GM23338 (cell line): ENCODE data around the gene HBB. TPM values are rescaled to one million over a fixed set of nuclear protein-coding genes. Genes with fewer than 3 reads are reported as not detected.

Experiments
- ATAC-seq: fragments of 200-7000 bp; cut with Tn5 transposase; 3 replicates; pipeline ENCODE4 v1.9.1; 2020
- DNase-seq: peaks from one replicate; pipeline ENCODE4 v3.0.0-alpha.2; 2015; ENCODE audit warnings: low spot score
- H2AFZ ChIP-seq: fragments of 200-600 bp; sonication (generic); 2 replicates; pipeline ENCODE4 v1.8.0; 2016; ENCODE audit warnings: antibody characterized with exemption, mild to moderate bottlenecking, moderate library complexity
- H3F3A ChIP-seq: fragments of 200-600 bp; sonication (generic); replicated peaks from 2 replicates; pipeline ENCODE4 v1.8.0; 2017; ENCODE audit warnings: antibody characterized with exemption, mixed run types, low read depth
- H3K27ac ChIP-seq: fragments of 200-600 bp; sonication (generic); 2 replicates; pipeline ENCODE4 v1.6.1; 2016; ENCODE audit warnings: low read depth
- H3K27me3 ChIP-seq: fragments of 200-600 bp; sonication (generic); 2 replicates; pipeline ENCODE4 v1.8.0; 2016; ENCODE audit warnings: mild to moderate bottlenecking, mixed run types, moderate library complexity; ENCODE audit not compliant: insufficient read depth
- H3K36me3 ChIP-seq: fragments of 200-600 bp; sonication (generic); 2 replicates; pipeline ENCODE4 v1.8.0; 2016; ENCODE audit warnings: mild to moderate bottlenecking; ENCODE audit not compliant: insufficient read depth
- H3K4me1 ChIP-seq: fragments of 200-600 bp; sonication (generic); 2 replicates; pipeline ENCODE4 v1.8.0; 2016; ENCODE audit warnings: mild to moderate bottlenecking, moderate library complexity; ENCODE audit not compliant: insufficient read depth
- H3K4me2 ChIP-seq: fragments of 200-600 bp; sonication (generic); 2 replicates; pipeline ENCODE4 v1.7.1; 2017; ENCODE audit warnings: mixed run types
- H3K4me3 ChIP-seq: fragments of 200-600 bp; sonication (generic); 2 replicates; pipeline ENCODE4 v1.6.1; 2016; ENCODE audit warnings: mixed run types
- H3K79me2 ChIP-seq: fragments of 200-600 bp; sonication (generic); replicated peaks from 2 replicates; pipeline ENCODE4 v1.8.0; 2017; ENCODE audit warnings: mild to moderate bottlenecking; ENCODE audit not compliant: insufficient read depth
- H3K9me2 ChIP-seq: fragments of 200-600 bp; sonication (generic); 2 replicates; pipeline ENCODE4 v1.8.0; 2017; ENCODE audit not compliant: insufficient read depth
- H4K20me1 ChIP-seq: fragments of 200-600 bp; sonication (generic); replicated peaks from 2 replicates; pipeline ENCODE4 v1.8.0; 2017; ENCODE audit warnings: mild to moderate bottlenecking; ENCODE audit not compliant: insufficient read depth
- H3K27ac Mint-ChIP-seq: 2 replicates; pipeline ENCODE4 v1.8.0; 2020; ENCODE audit warnings: inconsistent platforms, mild to moderate bottlenecking, moderate library complexity, mixed read lengths
- H3K27me3 Mint-ChIP-seq: 3 replicates; pipeline ENCODE4 v1.8.0; 2022; ENCODE audit warnings: low read depth, mild to moderate bottlenecking, moderate library complexity, mixed read lengths, inconsistent platforms; ENCODE audit not compliant: insufficient read depth, poor library complexity
- H3K36me3 Mint-ChIP-seq: 3 replicates; pipeline ENCODE4 v1.8.0; 2021; ENCODE audit warnings: low read depth, mild to moderate bottlenecking, inconsistent platforms, moderate library complexity, mixed read lengths
- H3K4me1 Mint-ChIP-seq: 3 replicates; pipeline ENCODE4 v1.8.0; 2020; ENCODE audit warnings: mild to moderate bottlenecking, inconsistent platforms, mixed read lengths
- H3K4me3 Mint-ChIP-seq: 3 replicates; pipeline ENCODE4 v1.8.0; 2021; ENCODE audit warnings: moderate library complexity, mild to moderate bottlenecking, inconsistent platforms, mixed read lengths
- H3K9me3 Mint-ChIP-seq: 3 replicates; pipeline ENCODE4 v1.8.0; 2020; ENCODE audit warnings: moderate library complexity, mild to moderate bottlenecking, inconsistent platforms, mixed read lengths
- CREB1 ChIP-seq: fragments of 250-450 bp; sonication (Bioruptor Pico); IDR thresholded peaks from 2 replicates; pipeline ENCODE4 v1.5.0; 2020; ENCODE audit warnings: low read depth, mild to moderate bottlenecking, moderate library complexity
- EZH2 ChIP-seq: fragments of 200-600 bp; sonication (generic); IDR thresholded peaks from one replicate; pipeline ENCODE4 v1.8.0; 2017; ENCODE audit warnings: antibody characterized with exemption, mild to moderate bottlenecking, low read depth; ENCODE audit not compliant: unreplicated experiment
- EZH2phosphoT487 ChIP-seq: fragments of 200-600 bp; sonication (generic); IDR thresholded peaks from one replicate; pipeline ENCODE4 v1.8.1; 2018; ENCODE audit warnings: antibody characterized with exemption; ENCODE audit not compliant: unreplicated experiment
- JUNB ChIP-seq: IDR thresholded peaks from one replicate; pipeline ENCODE4 v1.6.1; 2016; ENCODE audit warnings: antibody characterized with exemption; ENCODE audit not compliant: unreplicated experiment
- NANOG ChIP-seq: IDR thresholded peaks from 2 replicates; pipeline ENCODE4 v1.6.1; 2016; ENCODE audit warnings: antibody characterized with exemption, borderline replicate concordance
- POLR2AphosphoS5 ChIP-seq: IDR thresholded peaks from 2 replicates; pipeline ENCODE4 v1.6.1; 2016; ENCODE audit warnings: antibody characterized with exemption, low read depth
- STAT1 ChIP-seq: IDR thresholded peaks from one replicate; pipeline ENCODE4 v1.6.1; 2016; ENCODE audit warnings: antibody characterized with exemption; ENCODE audit not compliant: unreplicated experiment
- ZNF114 ChIP-seq: fragments of 250-450 bp; sonication (Bioruptor Pico); IDR thresholded peaks from 2 replicates; pipeline ENCODE4 v1.5.0; 2020; ENCODE audit warnings: mild to moderate bottlenecking, moderate library complexity
- ZNF331 ChIP-seq: fragments of 250-450 bp; sonication (Bioruptor Pico); IDR thresholded peaks from 2 replicates; pipeline ENCODE4 v1.5.0; 2020; ENCODE audit warnings: low read depth, mild to moderate bottlenecking, moderate library complexity
- polyA plus RNA-seq: library from polyadenylated mRNA; unstranded; fragments of >200 nt; fragmentation: Nextera tagmentation; extraction: Ambion mirVana; gene quantifications from 2 replicates; pipeline ENCODE4 v1.2.1, GENCODE V29; 2016
- total RNA-seq: library from RNA; depleted of rRNA; stranded (reverse); fragments of >200 nt; shearing (Covaris generic); gene quantifications from 2 replicates; pipeline ENCODE4 v1.2.3, GENCODE V29; 2014
- TF ChIP-seq, protein P1 (sequence below), 2 experiments: fragments of 200-600 bp in 1 of 2; sonication (generic) in 1 of 2; conservative IDR thresholded peaks; 2 replicates each; pipeline versions ENCODE4 v1.5.1 to v1.6.1; 2016 to 2017; ENCODE audit warnings: antibody characterized with exemption in 2 of 2, low read depth in 2 of 2, mild to moderate bottlenecking in 2 of 2, moderate library complexity in 1 of 2
- TF ChIP-seq, protein P2 (sequence below): IDR thresholded peaks from one replicate; pipeline ENCODE4 v1.6.1; 2018; ENCODE audit warnings: antibody characterized with exemption; ENCODE audit not compliant: unreplicated experiment

The HBB gene
- total and polyA plus RNA-seq, 2 experiments from 2014 or later: not detected

DNA sequence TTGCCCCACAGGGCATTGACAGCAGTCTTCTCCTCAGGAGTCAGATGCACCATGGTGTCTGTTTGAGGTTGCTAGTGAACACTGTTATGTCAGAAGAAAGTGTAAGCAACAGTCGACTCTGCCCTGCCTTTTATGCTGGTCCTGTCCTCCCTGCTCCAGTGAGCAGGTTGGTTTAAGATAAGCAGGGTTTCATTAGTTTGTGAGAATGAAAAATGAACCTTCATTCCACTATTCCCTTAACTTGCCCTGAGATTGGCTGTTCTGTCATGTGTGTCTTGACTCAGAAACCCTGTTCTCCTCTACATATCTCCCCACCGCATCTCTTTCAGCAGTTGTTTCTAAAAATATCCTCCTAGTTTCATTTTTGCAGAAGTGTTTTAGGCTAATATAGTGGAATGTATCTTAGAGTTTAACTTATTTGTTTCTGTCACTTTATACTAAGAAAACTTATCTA, 7.5 kb upstream of the HBB start, which contains the start of gene HBD (continued):
- TF ChIP-seq, protein P1, sequence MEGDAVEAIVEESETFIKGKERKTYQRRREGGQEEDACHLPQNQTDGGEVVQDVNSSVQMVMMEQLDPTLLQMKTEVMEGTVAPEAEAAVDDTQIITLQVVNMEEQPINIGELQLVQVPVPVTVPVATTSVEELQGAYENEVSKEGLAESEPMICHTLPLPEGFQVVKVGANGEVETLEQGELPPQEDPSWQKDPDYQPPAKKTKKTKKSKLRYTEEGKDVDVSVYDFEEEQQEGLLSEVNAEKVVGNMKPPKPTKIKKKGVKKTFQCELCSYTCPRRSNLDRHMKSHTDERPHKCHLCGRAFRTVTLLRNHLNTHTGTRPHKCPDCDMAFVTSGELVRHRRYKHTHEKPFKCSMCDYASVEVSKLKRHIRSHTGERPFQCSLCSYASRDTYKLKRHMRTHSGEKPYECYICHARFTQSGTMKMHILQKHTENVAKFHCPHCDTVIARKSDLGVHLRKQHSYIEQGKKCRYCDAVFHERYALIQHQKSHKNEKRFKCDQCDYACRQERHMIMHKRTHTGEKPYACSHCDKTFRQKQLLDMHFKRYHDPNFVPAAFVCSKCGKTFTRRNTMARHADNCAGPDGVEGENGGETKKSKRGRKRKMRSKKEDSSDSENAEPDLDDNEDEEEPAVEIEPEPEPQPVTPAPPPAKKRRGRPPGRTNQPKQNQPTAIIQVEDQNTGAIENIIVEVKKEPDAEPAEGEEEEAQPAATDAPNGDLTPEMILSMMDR (conservative IDR thresholded peaks at IDR 0.05; ENCODE audit: low read depth in 2 of 2): no peak
- TF ChIP-seq CREB1 (CRISPR knock-in tag) (no peak), EZH2 (no peak), POLR2AphosphoS5 (no peak), ZNF114 (CRISPR knock-in tag) (no peak), EZH2phosphoT487 (no peak), ZNF331 (CRISPR knock-in tag) (no peak), JUNB (no peak)
- TF ChIP-seq, protein P2, sequence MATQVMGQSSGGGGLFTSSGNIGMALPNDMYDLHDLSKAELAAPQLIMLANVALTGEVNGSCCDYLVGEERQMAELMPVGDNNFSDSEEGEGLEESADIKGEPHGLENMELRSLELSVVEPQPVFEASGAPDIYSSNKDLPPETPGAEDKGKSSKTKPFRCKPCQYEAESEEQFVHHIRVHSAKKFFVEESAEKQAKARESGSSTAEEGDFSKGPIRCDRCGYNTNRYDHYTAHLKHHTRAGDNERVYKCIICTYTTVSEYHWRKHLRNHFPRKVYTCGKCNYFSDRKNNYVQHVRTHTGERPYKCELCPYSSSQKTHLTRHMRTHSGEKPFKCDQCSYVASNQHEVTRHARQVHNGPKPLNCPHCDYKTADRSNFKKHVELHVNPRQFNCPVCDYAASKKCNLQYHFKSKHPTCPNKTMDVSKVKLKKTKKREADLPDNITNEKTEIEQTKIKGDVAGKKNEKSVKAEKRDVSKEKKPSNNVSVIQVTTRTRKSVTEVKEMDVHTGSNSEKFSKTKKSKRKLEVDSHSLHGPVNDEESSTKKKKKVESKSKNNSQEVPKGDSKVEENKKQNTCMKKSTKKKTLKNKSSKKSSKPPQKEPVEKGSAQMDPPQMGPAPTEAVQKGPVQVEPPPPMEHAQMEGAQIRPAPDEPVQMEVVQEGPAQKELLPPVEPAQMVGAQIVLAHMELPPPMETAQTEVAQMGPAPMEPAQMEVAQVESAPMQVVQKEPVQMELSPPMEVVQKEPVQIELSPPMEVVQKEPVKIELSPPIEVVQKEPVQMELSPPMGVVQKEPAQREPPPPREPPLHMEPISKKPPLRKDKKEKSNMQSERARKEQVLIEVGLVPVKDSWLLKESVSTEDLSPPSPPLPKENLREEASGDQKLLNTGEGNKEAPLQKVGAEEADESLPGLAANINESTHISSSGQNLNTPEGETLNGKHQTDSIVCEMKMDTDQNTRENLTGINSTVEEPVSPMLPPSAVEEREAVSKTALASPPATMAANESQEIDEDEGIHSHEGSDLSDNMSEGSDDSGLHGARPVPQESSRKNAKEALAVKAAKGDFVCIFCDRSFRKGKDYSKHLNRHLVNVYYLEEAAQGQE: no peak

DNA sequence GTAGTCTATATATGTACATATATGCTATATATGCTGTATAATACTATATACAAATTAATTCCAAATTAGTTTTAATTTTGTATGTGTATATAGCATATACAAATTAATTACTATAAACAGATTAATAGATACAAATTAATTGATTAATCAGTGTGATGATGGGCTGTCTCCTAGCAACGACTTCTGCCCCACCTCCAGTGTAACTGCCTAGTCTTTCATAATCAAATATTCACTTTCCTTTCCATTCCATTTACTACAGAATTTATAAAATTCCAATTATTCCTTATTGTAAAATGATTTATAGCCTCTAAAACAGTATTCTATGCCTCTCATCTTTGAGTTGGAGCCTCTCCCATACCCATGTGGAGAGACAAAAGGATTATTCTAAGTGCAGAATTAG, 6.4 kb upstream of the HBB start:
- H3K27ac ChIP-seq: no peak overlapping the region
- no peak overlapping the region for H3K27ac Mint-ChIP-seq
- H3K4me3 Mint-ChIP-seq: no peak overlapping the region

More for the DNA sequence above, 6.4 kb upstream of the HBB start:
- Histone ChIP-seq H4K20me1 (no peaks in the 10 kb centered on the region), H3K4me3 (no peak overlapping the region), H3K4me1 (no peaks in the 10 kb centered on the region), H3K4me2 (no peak overlapping the region), H3K79me2 (no peaks in the 10 kb centered on the region), H3K36me3 (no peaks in the 10 kb centered on the region), H2AFZ (no peak overlapping the region), H3F3A (no peaks in the 10 kb centered on the region), H3K27me3 (no peaks in the 10 kb centered on the region), H3K9me2 (no peaks in the 10 kb centered on the region)
- no peak for TF ChIP-seq ZNF331 (CRISPR knock-in tag)
- TF ChIP-seq, protein P2: no peak
- no peak for TF ChIP-seq STAT1
- TF ChIP-seq ZNF114 (CRISPR knock-in tag): no peak
- TF ChIP-seq POLR2AphosphoS5: no peak
- no peak for TF ChIP-seq EZH2phosphoT487
- TF ChIP-seq, protein P1 (conservative IDR thresholded peaks at IDR 0.05; ENCODE audit: low read depth in 2 of 2): no peak
- TF ChIP-seq NANOG: no peak
- no peak for TF ChIP-seq JUNB
- no peak for TF ChIP-seq EZH2
- no peak for TF ChIP-seq CREB1 (CRISPR knock-in tag)
- Mint-ChIP-seq H3K9me3 (no peaks in the 10 kb centered on the region), H3K36me3 (no peaks in the 10 kb centered on the region), H3K4me1 (no peaks in the 10 kb centered on the region), H3K27me3 (no peaks in the 10 kb centered on the region)
- DNase-seq: no peak
- no peak for ATAC-seq
